G401.6 (cell line): ENCODE data around the gene PRR35.

Experiments used
- FAIRE-seq: peaks from 2 replicates; lab custom pipeline; 2012; peaks lifted over from hg19 to GRCh38; lab: Jason Lieb, UNC

PRR35 gene

GRCh38 chr16:564690-565418, 4.7 kb downstream of the PRR35 start:
- no peak for FAIRE-seq

GRCh38 chr16:565419-566330, 5.5 kb downstream of the PRR35 start:
- FAIRE-seq, result no peak

GRCh38 chr16:566475-567372, 6.5 kb downstream of the PRR35 start, which contains the start of gene NHLRC4:
Gene NHLRC4, plus strand, starts transcription at chr16:567005. Its CDS starts 1,043 bp downstream, at chr16:568048.
- FAIRE-seq, result no peak

GRCh38 chr16:567373-568256, 7.4 kb downstream of the PRR35 start:
- no peak for FAIRE-seq

- FAIRE-seq, result no peak
Observed at GRCh38 chr16:568401-569258, 8.4 kb downstream of the PRR35 start.

GRCh38 chr16:569445-570254, 9.5 kb downstream of the PRR35 start, which contains the start of gene PIGQ:
Gene PIGQ, plus strand, starts transcription at chr16:569968. Its CDS starts 4,107 bp downstream, at chr16:574075.
- FAIRE-seq, result no peak

- FAIRE-seq, result no peak
Observed at GRCh38 chr16:572865-573650, 12.9 kb downstream of the PRR35 start.

GRCh38 chr16:574021-574760, 14.0 kb downstream of the PRR35 start:
- FAIRE-seq, result no peak

- FAIRE-seq, result no peak
Observed at GRCh38 chr16:575354-576196, 15.4 kb downstream of the PRR35 start.

GRCh38 chr16:576197-576822, 16.1 kb downstream of the PRR35 start:
- FAIRE-seq, result no peak

- FAIRE-seq, result no peak
Observed at GRCh38 chr16:576823-577201, 16.6 kb downstream of the PRR35 start.

- FAIRE-seq, result no peak
Observed at GRCh38 chr16:577796-578195, 17.6 kb downstream of the PRR35 start.

GRCh38 chr16:578232-578869, 18.2 kb downstream of the PRR35 start:
- no peak for FAIRE-seq

GRCh38 chr16:578870-579405, 18.7 kb downstream of the PRR35 start:
- no peak for FAIRE-seq

GRCh38 chr16:580141-580945, 20.1 kb downstream of the PRR35 start:
- FAIRE-seq, result no peak
